ENCODE measurements around the gene SCGB1C1. TPM values are rescaled to one million over a fixed set of nuclear protein-coding genes. Genes with fewer than 3 reads are reported as not detected.
"Not testable (repeated sequence)": the region's sequence is repeated elsewhere in the genome, so short reads cannot be mapped to it uniquely, and the experiment has no call there.

SCGB1C1 gene
- total RNA-seq, 3 donors from 2014 or later, result not detected

DNA sequence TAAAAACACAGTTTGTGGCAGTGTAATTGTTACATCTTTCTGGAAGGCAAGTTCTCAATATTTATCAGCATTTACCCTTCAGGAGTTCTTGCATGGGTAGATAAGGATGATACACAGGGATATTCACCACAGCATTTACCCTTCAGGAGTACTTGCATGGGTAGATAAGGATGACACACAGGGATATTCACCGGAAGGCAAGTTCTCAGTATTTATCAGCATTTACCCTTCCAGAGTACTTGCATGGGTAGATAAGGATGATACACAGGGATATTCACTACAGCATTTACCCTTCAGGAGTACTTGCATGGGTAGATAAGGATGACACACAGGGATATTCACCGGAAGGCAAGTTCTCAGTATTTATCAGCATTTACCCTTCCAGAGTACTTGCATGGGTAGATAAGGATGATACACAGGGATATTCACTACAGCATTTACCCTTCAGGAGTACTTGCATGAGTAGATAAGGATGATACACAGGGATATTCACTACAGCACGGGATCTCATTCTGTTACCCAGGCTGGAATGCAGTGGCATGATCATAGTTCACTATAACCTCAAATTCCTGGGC lies 27.9 kb downstream of the SCGB1C1 start:
- ATAC-seq; H3K27me3 Mint-ChIP-seq (ENCODE audit: low read depth); H3K9me3 Mint-ChIP-seq; DNase-seq; H3K4me3 Mint-ChIP-seq: not testable (repeated sequence)
- Mint-ChIP-seq H3K4me1 (ENCODE audit: low read depth) (peaks cover 11% of the 10 kb centered on the region), H3K36me3 (ENCODE audit: insufficient read depth) (peaks cover 13% of the 10 kb centered on the region)

DNA sequence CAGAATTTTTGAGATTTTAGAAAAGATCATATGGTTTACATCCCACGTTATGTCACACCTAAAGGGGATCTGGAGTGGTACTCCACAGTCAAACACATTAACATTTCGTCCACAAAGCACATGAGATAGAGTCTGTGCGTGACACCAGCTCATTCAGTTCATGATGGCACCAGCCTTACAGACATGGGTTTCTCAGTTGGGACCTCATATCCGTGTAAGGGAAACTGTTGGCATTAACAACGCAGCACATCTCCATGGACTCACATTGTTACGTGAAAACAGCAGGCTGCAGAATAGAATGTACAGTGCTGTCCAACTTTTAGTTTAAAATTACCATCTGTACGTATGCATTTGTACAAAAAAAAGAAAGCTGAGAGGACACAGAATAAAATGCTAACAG lies 28.7 kb downstream of the SCGB1C1 start:
- no peaks in the 10 kb centered on the region for H3K9me3 Mint-ChIP-seq
- H3K27me3 Mint-ChIP-seq (ENCODE audit: low read depth), result no peaks in the 10 kb centered on the region
- ATAC-seq (no peak), DNase-seq (no peak)
- peaks cover 13% of the 10 kb centered on the region for H3K36me3 Mint-ChIP-seq (ENCODE audit: insufficient read depth)
- H3K4me1 Mint-ChIP-seq (ENCODE audit: low read depth), result peaks cover 14% of the 10 kb centered on the region
- H3K4me3 Mint-ChIP-seq, result no peak overlapping the region

DNA sequence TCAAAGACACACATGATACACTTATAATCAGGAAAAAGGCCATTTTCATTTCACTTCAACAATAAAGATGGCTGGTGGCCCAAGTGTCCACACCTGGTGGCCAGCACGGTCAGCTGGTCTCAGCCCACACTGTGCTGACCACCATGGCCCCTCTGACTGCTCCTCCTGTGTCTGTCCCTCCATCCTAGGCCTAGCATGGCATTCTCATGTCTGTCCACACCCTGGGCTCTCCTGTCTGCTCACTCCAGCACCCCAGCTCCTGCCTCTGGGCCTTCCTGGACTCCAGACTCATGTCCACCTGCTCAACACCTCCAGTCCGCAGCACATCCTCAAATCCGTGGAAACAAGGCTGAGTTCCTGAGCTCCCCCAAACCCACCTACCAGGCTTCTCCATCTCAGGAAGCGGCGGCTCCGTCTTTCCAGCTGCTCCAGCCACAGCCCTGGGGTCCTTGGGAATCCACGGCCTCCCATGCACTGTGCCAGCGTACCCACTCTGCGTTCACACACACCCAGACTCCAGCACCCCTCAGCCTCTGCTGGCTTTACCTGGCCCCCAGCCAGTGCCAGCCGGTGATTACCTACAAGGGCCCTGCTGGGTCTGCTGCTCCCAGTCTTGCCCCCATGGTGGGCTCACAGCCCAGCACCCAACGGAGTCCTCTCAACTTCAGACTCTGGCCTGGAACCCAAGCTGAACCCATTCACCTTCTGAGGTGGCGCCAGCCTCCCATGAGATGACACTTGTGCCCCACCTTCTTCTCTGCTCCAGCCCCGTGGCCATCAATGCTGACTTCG lies 29.3 kb downstream of the SCGB1C1 start:
- no peak for ATAC-seq
- Mint-ChIP-seq H3K36me3 (ENCODE audit: insufficient read depth) (peaks cover 13% of the 10 kb centered on the region), H3K9me3 (no peaks in the 10 kb centered on the region)

DNA sequence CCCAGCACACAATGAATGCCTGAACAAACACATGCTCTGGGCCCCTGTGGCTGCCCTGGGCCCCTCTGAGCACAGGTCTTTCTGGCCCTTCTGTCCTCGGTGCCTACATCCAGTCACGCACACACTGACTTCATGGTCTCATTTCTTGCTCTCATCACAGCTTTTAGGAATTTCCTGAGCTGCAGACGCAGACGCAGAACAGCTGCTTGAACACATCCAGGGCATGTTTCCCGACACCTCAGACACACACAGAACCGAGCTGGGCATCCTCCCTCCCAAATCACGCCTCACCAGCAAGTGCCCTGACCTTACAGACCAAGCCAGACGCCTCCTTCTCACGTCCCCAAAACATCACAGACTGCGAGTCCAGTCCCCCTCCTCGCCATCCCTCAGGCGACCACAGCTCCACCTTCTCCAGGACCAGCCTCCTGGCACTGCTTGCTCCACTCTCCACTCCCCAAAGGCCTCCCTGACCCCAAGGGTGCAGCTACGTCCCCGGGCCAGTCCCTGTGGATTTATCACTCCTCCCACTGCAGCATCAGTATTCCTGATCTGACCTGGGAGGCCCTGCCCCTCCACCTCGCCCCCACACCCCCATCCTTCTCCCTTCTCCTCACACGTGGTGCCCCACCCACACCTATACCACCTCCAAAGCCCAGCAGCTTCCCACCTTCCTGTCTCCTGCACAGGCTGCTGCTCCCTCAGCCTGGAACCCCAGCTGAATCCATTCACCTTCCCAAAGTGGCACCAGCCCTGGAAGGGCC lies 30.3 kb downstream of the SCGB1C1 start:
- no peak for DNase-seq
- H3K36me3 Mint-ChIP-seq (ENCODE audit: insufficient read depth), result peaks cover 13% of the 10 kb centered on the region
- H3K27me3 Mint-ChIP-seq (ENCODE audit: low read depth), result no peaks in the 10 kb centered on the region

More for the DNA sequence above, 29.3 kb downstream of the SCGB1C1 start:
- Mint-ChIP-seq H3K4me3 (no peak overlapping the region), H3K27me3 (ENCODE audit: low read depth) (no peaks in the 10 kb centered on the region), H3K4me1 (ENCODE audit: low read depth) (peaks cover 14% of the 10 kb centered on the region)
- DNase-seq, result no peak

GRCh38 chr11:223884-224283 lies 31.0 kb downstream of the SCGB1C1 start:
- ATAC-seq (no peak), DNase-seq (no peak)
- H3K4me3 Mint-ChIP-seq, result no peak overlapping the region
- peaks cover 9% of the 10 kb centered on the region for H3K4me1 Mint-ChIP-seq (ENCODE audit: low read depth)
- peaks cover 13% of the 10 kb centered on the region for H3K36me3 Mint-ChIP-seq (ENCODE audit: insufficient read depth)
- no peaks in the 10 kb centered on the region for H3K9me3 Mint-ChIP-seq
- H3K27me3 Mint-ChIP-seq (ENCODE audit: low read depth), result no peaks in the 10 kb centered on the region

More for the DNA sequence above, 30.3 kb downstream of the SCGB1C1 start:
- Mint-ChIP-seq H3K4me3 (no peak overlapping the region), H3K4me1 (ENCODE audit: low read depth) (peaks cover 6% of the 10 kb centered on the region), H3K9me3 (no peaks in the 10 kb centered on the region)
- ATAC-seq, result no peak

DNA sequence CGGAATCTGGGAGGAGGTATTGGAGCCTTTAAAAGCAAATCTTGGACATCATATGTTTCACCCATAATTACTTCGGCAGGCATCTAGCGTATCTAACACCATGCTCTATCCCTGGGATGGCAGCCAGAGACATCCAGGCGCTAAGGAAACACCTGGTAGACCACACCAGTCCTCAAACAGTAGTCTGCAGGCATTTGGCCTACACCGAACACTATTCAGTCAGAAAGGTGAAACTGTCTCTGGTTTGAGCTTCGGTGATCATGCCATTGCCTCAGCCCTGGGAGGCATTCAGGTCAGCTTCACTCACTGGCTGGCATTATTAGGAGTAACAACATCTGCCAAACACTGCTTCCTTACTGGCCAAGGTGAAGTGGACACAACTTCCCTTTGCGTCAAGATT lies 31.5 kb downstream of the SCGB1C1 start:
- no peak for ATAC-seq
- no peak for DNase-seq
- H3K27me3 Mint-ChIP-seq (ENCODE audit: low read depth), result no peaks in the 10 kb centered on the region
- H3K4me3 Mint-ChIP-seq, result no peak overlapping the region
- no peaks in the 10 kb centered on the region for H3K9me3 Mint-ChIP-seq
- peaks cover 13% of the 10 kb centered on the region for H3K36me3 Mint-ChIP-seq (ENCODE audit: insufficient read depth)
- peaks cover 9% of the 10 kb centered on the region for H3K4me1 Mint-ChIP-seq (ENCODE audit: low read depth)

DNA sequence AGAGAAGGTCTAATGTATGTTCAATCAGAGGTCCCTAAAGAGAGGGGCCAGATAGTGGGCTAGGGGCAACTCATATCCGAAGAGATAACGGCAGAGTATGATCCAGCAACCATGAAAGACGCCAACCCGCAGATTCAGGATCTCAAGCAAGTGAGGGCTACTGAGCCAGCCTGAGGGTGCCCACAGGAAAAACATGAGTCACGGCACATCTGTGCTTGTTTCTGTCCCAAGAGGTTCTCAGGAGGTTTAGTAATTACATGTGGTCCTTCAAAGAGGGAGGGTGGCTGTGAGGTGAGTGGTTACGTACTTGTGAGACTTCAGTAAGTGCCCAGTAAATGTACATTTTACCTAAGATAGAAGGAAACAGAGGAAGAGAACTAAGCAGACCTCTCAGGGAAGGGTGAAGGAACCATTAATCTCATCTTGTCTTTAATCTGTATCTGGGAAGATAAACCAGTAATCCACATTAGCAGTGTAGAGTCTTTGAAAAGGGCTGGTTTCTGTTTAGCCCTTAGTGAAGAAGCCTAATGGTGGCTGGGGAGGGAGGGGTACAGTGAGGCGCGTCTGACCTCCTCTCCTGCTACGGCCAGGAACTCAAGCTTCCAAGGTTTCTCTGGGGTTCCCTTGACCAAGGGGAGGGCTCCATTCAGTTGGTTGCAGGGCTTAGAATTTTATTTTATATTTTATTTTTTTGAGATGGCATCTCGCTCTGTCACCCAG lies 33.0 kb downstream of the SCGB1C1 start:
- Mint-ChIP-seq H3K36me3 (ENCODE audit: insufficient read depth) (peaks cover 15% of the 10 kb centered on the region), H3K4me1 (ENCODE audit: low read depth) (peaks cover 9% of the 10 kb centered on the region), H3K9me3 (no peaks in the 10 kb centered on the region), H3K27me3 (ENCODE audit: low read depth) (no peaks in the 10 kb centered on the region), H3K4me3 (no peak overlapping the region)
- ATAC-seq (peak in 1 of 2 donors; percentile 18), DNase-seq (no peak)

DNA sequence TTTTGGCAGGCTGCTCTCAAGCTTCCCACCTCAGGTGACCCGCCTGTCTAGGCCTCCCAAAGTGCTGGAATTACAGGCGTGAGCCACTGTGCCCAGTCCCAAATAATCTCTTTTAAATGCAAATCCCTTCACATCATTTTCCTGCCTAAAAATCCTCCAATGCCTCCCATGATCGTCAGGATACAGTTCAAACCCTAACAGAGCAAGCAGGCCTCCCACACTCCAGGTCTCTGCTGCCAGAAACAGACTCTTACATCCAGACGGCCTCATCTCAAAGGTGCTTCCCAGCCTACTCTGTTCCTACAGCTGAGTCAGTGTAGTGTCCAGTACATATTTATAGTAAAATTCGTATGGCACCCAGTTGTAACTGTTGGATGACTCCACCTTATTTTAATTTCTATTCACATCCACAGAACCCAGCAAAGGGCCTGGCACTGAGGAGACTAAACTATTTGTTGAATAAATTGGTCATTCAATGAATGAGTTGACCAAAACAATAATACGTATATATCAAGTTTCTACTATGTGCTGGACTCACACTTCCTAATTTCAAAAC lies 35.0 kb downstream of the SCGB1C1 start:
- H3K4me1 Mint-ChIP-seq (ENCODE audit: low read depth), result peaks cover 9% of the 10 kb centered on the region
- DNase-seq, result no peak
- no peaks in the 10 kb centered on the region for H3K9me3 Mint-ChIP-seq
- H3K4me3 Mint-ChIP-seq, result no peak overlapping the region
- H3K36me3 Mint-ChIP-seq (ENCODE audit: insufficient read depth), result peaks cover 6% of the 10 kb centered on the region
- no peaks in the 10 kb centered on the region for H3K27me3 Mint-ChIP-seq (ENCODE audit: low read depth)
- no peak for ATAC-seq

- peaks cover 4% of the 10 kb centered on the region for H3K36me3 Mint-ChIP-seq (ENCODE audit: insufficient read depth)
- peaks cover 17% of the 10 kb centered on the region for H3K4me1 Mint-ChIP-seq (ENCODE audit: low read depth)
- no peak for DNase-seq
- no peak for ATAC-seq
- H3K4me3 Mint-ChIP-seq, result no peak overlapping the region
- no peaks in the 10 kb centered on the region for H3K27me3 Mint-ChIP-seq (ENCODE audit: low read depth)
- no peaks in the 10 kb centered on the region for H3K9me3 Mint-ChIP-seq
These were observed 37.6 kb downstream of the SCGB1C1 start for GRCh38 chr11:230431-230830.

DNA sequence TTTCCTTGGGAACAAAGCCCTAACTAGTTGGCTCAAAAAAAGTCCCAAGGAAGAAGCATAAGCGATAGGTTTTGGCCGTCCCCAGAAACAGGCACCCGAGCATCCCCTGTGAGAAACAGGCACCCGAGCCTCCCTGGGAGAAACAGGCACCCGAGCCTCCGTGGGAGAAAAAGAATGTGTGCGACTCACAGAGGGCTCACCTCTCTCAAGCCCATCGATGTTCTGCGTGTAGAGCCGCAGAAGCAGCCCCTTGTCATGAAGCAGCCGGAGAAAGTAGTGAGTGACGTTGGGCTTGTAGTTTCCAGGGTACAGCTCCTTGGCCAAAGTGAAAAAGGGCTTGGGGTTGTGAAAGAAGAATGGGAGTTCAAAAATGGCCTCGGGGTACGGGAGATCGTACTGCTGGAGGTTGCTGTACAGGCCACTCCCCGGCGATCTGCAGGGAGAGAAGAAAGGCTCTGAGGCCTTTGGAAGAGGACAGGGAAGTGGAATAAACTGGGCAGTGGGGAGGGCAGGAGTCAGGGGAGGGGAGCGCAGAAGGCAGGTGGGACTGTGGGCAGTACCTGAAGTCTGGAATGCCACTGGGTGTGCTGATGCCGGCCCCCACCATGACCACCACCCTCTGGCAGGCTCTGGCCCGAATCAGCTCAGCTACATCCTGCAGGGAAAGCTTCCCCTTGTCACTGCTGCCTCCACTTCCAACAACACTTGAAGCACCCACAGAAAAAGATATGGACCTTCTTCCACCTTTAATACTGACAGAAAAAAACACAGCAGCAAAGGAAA lies 40.1 kb downstream of the SCGB1C1 start:
- peaks cover 2% of the 10 kb centered on the region for H3K36me3 Mint-ChIP-seq (ENCODE audit: insufficient read depth)
- DNase-seq (no peak), ATAC-seq (no peak)
- H3K9me3 Mint-ChIP-seq, result no peaks in the 10 kb centered on the region
- H3K4me1 Mint-ChIP-seq (ENCODE audit: low read depth), result peaks cover 19% of the 10 kb centered on the region
- H3K4me3 Mint-ChIP-seq, result no peak overlapping the region
- H3K27me3 Mint-ChIP-seq (ENCODE audit: low read depth), result no peaks in the 10 kb centered on the region

DNA sequence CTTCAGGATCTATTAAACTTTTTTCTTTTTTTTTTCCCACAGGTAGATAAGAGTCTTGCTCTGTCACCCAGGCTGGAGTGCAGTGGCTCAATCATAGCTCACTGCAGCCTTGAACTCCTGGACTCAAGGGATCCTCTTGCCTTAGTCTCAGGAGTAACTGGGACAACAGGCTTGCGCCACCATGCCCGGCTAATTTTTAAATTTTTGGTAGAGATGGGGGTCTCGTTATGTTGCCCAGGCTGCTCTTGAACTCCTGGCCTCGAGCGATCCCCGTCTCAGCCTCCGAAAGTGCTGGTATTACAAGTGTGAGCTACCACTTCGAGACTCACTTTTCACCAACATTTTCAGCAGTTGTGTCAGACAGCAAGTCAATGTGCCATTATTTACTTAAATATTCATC lies 42.3 kb downstream of the SCGB1C1 start:
- DNase-seq, result no peak
- ATAC-seq, result no peak
- Mint-ChIP-seq H3K9me3 (no peaks in the 10 kb centered on the region), H3K27me3 (ENCODE audit: low read depth) (no peaks in the 10 kb centered on the region), H3K36me3 (ENCODE audit: insufficient read depth) (peaks cover 15% of the 10 kb centered on the region), H3K4me1 (ENCODE audit: low read depth) (peaks cover 37% of the 10 kb centered on the region), H3K4me3 (peak overlapping the region; percentile 84)

- Mint-ChIP-seq H3K27me3 (ENCODE audit: low read depth) (no peaks in the 10 kb centered on the region), H3K36me3 (ENCODE audit: insufficient read depth) (peaks cover 17% of the 10 kb centered on the region), H3K4me1 (ENCODE audit: low read depth) (peaks cover 40% of the 10 kb centered on the region), H3K4me3 (peak overlapping the region; percentile 84), H3K9me3 (no peaks in the 10 kb centered on the region)
- ATAC-seq, result peak; percentile 53 to 56
- DNase-seq, result peak; percentile 60
These were observed 42.7 kb downstream of the SCGB1C1 start for GRCh38 chr11:235609-235996.

GRCh38 chr11:235997-236773 lies 43.3 kb downstream of the SCGB1C1 start, which contains the start of gene SIRT3:
TSS of gene SIRT3 (minus strand) at chr11:236342. CDS start at chr11:236328, 14 bp downstream.
- Mint-ChIP-seq H3K4me3 (peak within 1 kb of the TSS; percentile 97), H3K9me3 (no peaks in the 10 kb centered on the region), H3K27me3 (ENCODE audit: low read depth) (no peaks in the 10 kb centered on the region), H3K4me1 (ENCODE audit: low read depth) (peaks cover 41% of the 10 kb centered on the region), H3K36me3 (ENCODE audit: insufficient read depth) (peaks cover 18% of the 10 kb centered on the region)
- DNase-seq (peak; percentile 77), ATAC-seq (peak; percentile 73 to 74)
